H9 (cell line): ENCODE results near the gene VPS13C. TPM values are rescaled to one million over a fixed set of nuclear protein-coding genes. Genes with fewer than 3 reads are reported as not detected.
A peak's percentile ranks its signal among the peaks of the same experiment; 100 is the strongest.

Source experiments
- DNase-seq: peaks from one replicate; pipeline ENCODE4 v3.0.0-alpha.2; 2017
- H2AFZ ChIP-seq: one replicate; pipeline ENCODE4 v1.6.1; 2013; ENCODE audit warnings: mild to moderate bottlenecking, low read length, control low read depth, moderate library complexity
- H2AK5ac ChIP-seq: 2 replicates; pipeline ENCODE4 v1.6.1; 2013; ENCODE audit warnings: low read length, control low read depth, mixed read lengths; ENCODE audit not compliant: insufficient read length
- H2BK120ac ChIP-seq: one replicate; pipeline ENCODE4 v1.6.1; 2013; ENCODE audit warnings: low read depth, mild to moderate bottlenecking, low read length, control low read depth, inconsistent platforms; ENCODE audit not compliant: poor library complexity, severe bottlenecking
- H2BK12ac ChIP-seq: 2 replicates; pipeline ENCODE4 v1.6.1; 2013; ENCODE audit warnings: low read length, control low read depth, mixed read lengths, low read depth; ENCODE audit not compliant: insufficient read length
- H2BK15ac ChIP-seq: 2 replicates; pipeline ENCODE4 v1.6.1; 2013; ENCODE audit warnings: low read depth, low read length, control low read depth
- H2BK20ac ChIP-seq: one replicate; pipeline ENCODE4 v1.6.1; 2013; ENCODE audit warnings: low read depth, mild to moderate bottlenecking, low read length, control low read depth, inconsistent platforms; ENCODE audit not compliant: poor library complexity, severe bottlenecking
- H2BK5ac ChIP-seq: 2 replicates; pipeline ENCODE4 v1.6.1; 2013; ENCODE audit warnings: low read length, control low read depth, mixed read lengths; ENCODE audit not compliant: insufficient read length
- H3K14ac ChIP-seq: 2 replicates; pipeline ENCODE4 v1.6.1; 2013; ENCODE audit warnings: low read length, control low read depth; ENCODE audit not compliant: insufficient read depth
- H3K18ac ChIP-seq: 2 replicates; pipeline ENCODE4 v1.6.1; 2013; ENCODE audit warnings: low read depth, mild to moderate bottlenecking, mixed read lengths, low read length, control low read depth; ENCODE audit not compliant: insufficient read length
- H3K23ac ChIP-seq: 2 replicates; pipeline ENCODE4 v1.6.1; 2013; ENCODE audit warnings: low read length, control low read depth, mixed read lengths, low read depth; ENCODE audit not compliant: insufficient read length
- H3K23me2 ChIP-seq: 2 replicates; pipeline ENCODE4 v1.6.1; 2013; ENCODE audit warnings: low read depth, mild to moderate bottlenecking, mixed read lengths, low read length, control low read depth; ENCODE audit not compliant: insufficient read length, poor library complexity, severe bottlenecking
- H3K27ac ChIP-seq: 2 replicates; pipeline ENCODE4 v1.5.1; 2013; ENCODE audit warnings: low read length, control low read depth, mixed read lengths, low read depth; ENCODE audit not compliant: insufficient read length
- H3K27me3 ChIP-seq: 2 replicates; pipeline ENCODE4 v1.6.1; 2013; ENCODE audit warnings: low read length, control low read depth, inconsistent platforms; ENCODE audit not compliant: insufficient read depth
- H3K4ac ChIP-seq: 2 replicates; pipeline ENCODE4 v1.6.1; 2013; ENCODE audit warnings: low read depth, mild to moderate bottlenecking, control low read depth, inconsistent platforms, low read length, moderate library complexity
- H3K4me1 ChIP-seq: 2 replicates; pipeline ENCODE4 v1.6.1; 2013; ENCODE audit warnings: low read length, control low read depth, inconsistent platforms; ENCODE audit not compliant: insufficient read depth
- H3K4me2 ChIP-seq: 2 replicates; pipeline ENCODE4 v1.6.1; 2013; ENCODE audit warnings: low read length, control low read depth, mixed read lengths; ENCODE audit not compliant: insufficient read length, insufficient read depth
- H3K56ac ChIP-seq: 2 replicates; pipeline ENCODE4 v1.6.1; 2013; ENCODE audit warnings: low read depth, mild to moderate bottlenecking, mixed read lengths, low read length, control low read depth; ENCODE audit not compliant: insufficient read length
- H3K79me1 ChIP-seq: 2 replicates; pipeline ENCODE4 v1.6.1; 2013; ENCODE audit warnings: low read depth, mild to moderate bottlenecking, moderate library complexity, low read length, control low read depth, inconsistent platforms; ENCODE audit not compliant: insufficient read depth, poor library complexity, severe bottlenecking
- H3K79me2 ChIP-seq: 2 replicates; pipeline ENCODE4 v1.6.1; 2013; ENCODE audit warnings: low read length, control low read depth, inconsistent platforms; ENCODE audit not compliant: insufficient read depth
- H3K9ac ChIP-seq: 2 replicates; pipeline ENCODE4 v1.6.1; 2013; ENCODE audit warnings: low read length, control low read depth, mixed read lengths; ENCODE audit not compliant: insufficient read length; ENCODE audit errors: extremely low read depth
- H3K9me3 ChIP-seq: one replicate; pipeline ENCODE4 v1.6.1; 2013; ENCODE audit warnings: low read depth, low read length, inconsistent platforms; ENCODE audit not compliant: control insufficient read depth
- H3T11ph ChIP-seq: one replicate; pipeline ENCODE4 v1.6.1; 2013; ENCODE audit warnings: mild to moderate bottlenecking, low read length, control low read depth, inconsistent platforms
- H4K20me1 ChIP-seq: one replicate; pipeline ENCODE4 v1.6.1; 2013; ENCODE audit not compliant: control insufficient read depth, insufficient read length, insufficient read depth
- H4K5ac ChIP-seq: 2 replicates; pipeline ENCODE4 v1.6.1; 2013; ENCODE audit warnings: low read depth, mild to moderate bottlenecking, mixed read lengths, low read length, control low read depth; ENCODE audit not compliant: insufficient read length
- H4K8ac ChIP-seq: replicated peaks from 2 replicates; pipeline ENCODE4 v1.6.1; 2013; ENCODE audit warnings: low read length, control low read depth, mixed read lengths, low read depth; ENCODE audit not compliant: insufficient read length
- H4K91ac ChIP-seq: 2 replicates; pipeline ENCODE4 v1.6.1; 2013; ENCODE audit warnings: low read depth, mild to moderate bottlenecking, moderate library complexity, mixed read lengths, low read length, control low read depth; ENCODE audit not compliant: insufficient read length
- H3K27ac Mint-ChIP-seq, 3 experiments: 2 replicates in 2 of 3; 3 replicates in 1 of 3; pipeline ENCODE4 v1.8.0; 2020 to 2021; ENCODE audit warnings: mixed read lengths in 3 of 3, mild to moderate bottlenecking in 1 of 3, moderate library complexity in 1 of 3
- H3K27me3 Mint-ChIP-seq: 2 replicates; pipeline ENCODE4 v1.8.0; 2021; ENCODE audit warnings: low read depth, mild to moderate bottlenecking, moderate library complexity, mixed read lengths
- H3K36me3 Mint-ChIP-seq, 3 experiments: 2 replicates in 2 of 3; 3 replicates in 1 of 3; pipeline ENCODE4 v1.8.0; 2020 to 2021; ENCODE audit warnings: low read depth in 3 of 3, mixed read lengths in 3 of 3; ENCODE audit not compliant: insufficient read depth in 1 of 3
- H3K4me1 Mint-ChIP-seq, 2 experiments: 2 replicates each; pipeline ENCODE4 v1.8.0; 2020; ENCODE audit warnings: mixed read lengths in 2 of 2
- H3K4me3 Mint-ChIP-seq, 2 experiments: 2 replicates in 1 of 2; 3 replicates in 1 of 2; pipeline ENCODE4 v1.8.0; 2020 to 2021; ENCODE audit warnings: mild to moderate bottlenecking in 2 of 2, mixed read lengths in 2 of 2, moderate library complexity in 1 of 2
- H3K9me3 Mint-ChIP-seq, 2 experiments: 2 replicates in 1 of 2; 3 replicates in 1 of 2; pipeline ENCODE4 v1.8.0; 2020; ENCODE audit warnings: mild to moderate bottlenecking in 2 of 2, mixed read lengths in 2 of 2, moderate library complexity in 1 of 2
- CTCF ChIP-seq: fragments of 200-600 bp; sonication (generic); conservative IDR thresholded peaks from 3 replicates; pipeline ENCODE4 v1.8.0; 2021; ENCODE audit warnings: antibody characterized with exemption, mild to moderate bottlenecking
- WGBS: extraction: QIAGEN DNeasy Blood & Tissue Kit; methylation state at CpG from one replicate; pipeline ENCODE4 v1.1.7; 2013; ENCODE audit warnings: missing lambda C conversion rate, low lambda C conversion rate, mixed read lengths; ENCODE audit not compliant: insufficient read length; ENCODE audit errors: extremely low coverage; 5-methylcytosine and 5-hydroxymethylcytosine counted together
- total RNA-seq: library from RNA; stranded (reverse); gene quantifications from 2 replicates; pipeline ENCODE4 v1.2.1, GENCODE V29; 2021

Gene VPS13C
- total RNA-seq, 1 experiment from 2014 or later, result 14.2 TPM

- no peaks in the 10 kb centered on the region for H3K9me3 ChIP-seq
- H2AK5ac ChIP-seq, result no peak overlapping the region
- H3K18ac ChIP-seq, result no peak overlapping the region
- H2BK120ac ChIP-seq, result no peak overlapping the region
- H3K4me3 Mint-ChIP-seq, result no peak overlapping the region
- no peak overlapping the region for H2BK20ac ChIP-seq
- no peaks in the 10 kb centered on the region for H3K9me3 Mint-ChIP-seq
- no peaks in the 10 kb centered on the region for H3K79me2 ChIP-seq
- H3K36me3 Mint-ChIP-seq, result no peaks in the 10 kb centered on the region
- no peaks in the 10 kb centered on the region for H3K79me1 ChIP-seq
- H3K14ac ChIP-seq, result no peak overlapping the region
- H3K9ac ChIP-seq, result no peak overlapping the region
- H2BK12ac ChIP-seq, result no peak overlapping the region
- no peak overlapping the region for H4K5ac ChIP-seq
- no peak overlapping the region for H4K91ac ChIP-seq
- H3K27ac Mint-ChIP-seq, result no peak overlapping the region
- H3K4ac ChIP-seq, result no peak overlapping the region
- no peaks in the 10 kb centered on the region for H3K4me1 ChIP-seq
- H3K4me1 Mint-ChIP-seq, result peaks cover 15 to 20% of the 10 kb centered on the region in 2 experiments
- H3K27me3 ChIP-seq, result no peaks in the 10 kb centered on the region
- no peak overlapping the region for H2BK5ac ChIP-seq
- no peak overlapping the region for H3K4me2 ChIP-seq
- no peak overlapping the region for H3K23ac ChIP-seq
- peak; percentile 80 for DNase-seq
- H3T11ph ChIP-seq, result no peak overlapping the region
- H4K8ac ChIP-seq, result no peak overlapping the region
- H3K27ac ChIP-seq, result no peak overlapping the region
- H3K27me3 Mint-ChIP-seq, result peaks cover 8% of the 10 kb centered on the region
- no peak overlapping the region for H2AFZ ChIP-seq
- H4K20me1 ChIP-seq, result no peaks in the 10 kb centered on the region
- WGBS, result no CpG with 5 or more reads among the region's 16 CpGs
- H3K56ac ChIP-seq, result no peak overlapping the region
- no peaks in the 10 kb centered on the region for H3K23me2 ChIP-seq
- H2BK15ac ChIP-seq, result no peak overlapping the region
- peak; percentile 94 for TF ChIP-seq CTCF
Measured at GRCh38 chr15:61834076-61834697, 226.1 kb downstream of the VPS13C start.
